Endothelial cell (in vitro differentiated cells): ENCODE results near the gene ADTRP. TPM values are rescaled to one million over a fixed set of nuclear protein-coding genes. Genes with fewer than 3 reads are reported as not detected.

Experiments
- DNase-seq: peaks from one replicate; pipeline ENCODE4 v3.0.0; 2021; ENCODE audit warnings: low spot score
- H3K27ac Mint-ChIP-seq: one replicate; pipeline ENCODE4 v1.8.0; 2021; ENCODE audit warnings: mixed read lengths, inconsistent platforms; ENCODE audit not compliant: unreplicated experiment
- H3K27me3 Mint-ChIP-seq: one replicate; pipeline ENCODE4 v1.8.0; 2021; ENCODE audit warnings: mild to moderate bottlenecking, moderate library complexity, mixed read lengths, inconsistent platforms; ENCODE audit not compliant: unreplicated experiment
- H3K36me3 Mint-ChIP-seq: one replicate; pipeline ENCODE4 v1.8.0; 2021; ENCODE audit warnings: mild to moderate bottlenecking, low read depth, mixed read lengths, inconsistent platforms; ENCODE audit not compliant: unreplicated experiment
- H3K4me1 Mint-ChIP-seq: one replicate; pipeline ENCODE4 v1.8.0; 2021; ENCODE audit warnings: mild to moderate bottlenecking, mixed read lengths, inconsistent platforms; ENCODE audit not compliant: unreplicated experiment
- H3K4me3 Mint-ChIP-seq: one replicate; pipeline ENCODE4 v1.8.0; 2021; ENCODE audit warnings: mild to moderate bottlenecking, mixed read lengths, inconsistent platforms; ENCODE audit not compliant: unreplicated experiment
- H3K9me3 Mint-ChIP-seq: one replicate; pipeline ENCODE4 v1.8.0; 2021; ENCODE audit warnings: mixed read lengths, inconsistent platforms; ENCODE audit not compliant: unreplicated experiment
- CTCF ChIP-seq: fragments of 200-600 bp; sonication (generic); IDR thresholded peaks from one replicate; pipeline ENCODE4 v1.5.0; 2021; ENCODE audit warnings: antibody characterized with exemption; ENCODE audit not compliant: unreplicated experiment
- total RNA-seq: library from RNA; stranded (reverse); fragmentation: NEBNext Ultra II Directional; extraction: Animal tissue kit (Norgen Biotek cat#: 25700); gene quantifications from one replicate; pipeline ENCODE4 v1.2.1, GENCODE V29; 2021; ENCODE audit not compliant: unreplicated experiment

ADTRP gene
- total RNA-seq, 1 donor from 2014 or later, result not detected

DNA sequence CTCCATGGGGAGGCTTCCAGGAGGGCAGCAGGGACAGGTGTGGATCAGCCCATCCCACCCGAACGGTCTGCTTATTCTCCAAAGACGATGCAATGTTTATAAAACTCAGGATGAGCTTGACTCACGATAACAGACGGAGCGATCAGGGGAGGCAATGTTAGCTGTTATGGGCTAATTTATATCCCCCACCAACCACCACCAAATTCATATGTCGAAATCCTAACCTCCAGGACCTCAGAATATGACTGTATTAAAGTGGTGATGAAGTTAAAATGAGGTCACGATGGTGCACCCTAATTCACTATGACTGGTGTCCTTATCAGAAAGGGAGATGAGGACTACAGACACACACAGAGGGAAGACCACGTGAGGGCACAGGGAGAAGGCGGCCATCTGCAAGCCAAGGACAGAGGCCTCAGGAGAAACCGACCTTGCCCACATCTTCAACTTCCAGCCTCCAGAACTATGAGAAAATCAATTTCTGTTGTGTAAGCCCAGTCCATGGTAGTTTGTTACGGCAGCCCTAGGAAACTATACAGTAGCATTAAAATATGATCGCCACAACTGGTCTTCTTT, 7.0 kb downstream of the ADTRP start:
- no peaks in the 10 kb centered on the region for H3K36me3 Mint-ChIP-seq
- no peak for TF ChIP-seq CTCF
- peaks cover 1% of the 10 kb centered on the region for H3K27me3 Mint-ChIP-seq
- no peak overlapping the region for H3K27ac Mint-ChIP-seq
- no peaks in the 10 kb centered on the region for H3K9me3 Mint-ChIP-seq
- H3K4me1 Mint-ChIP-seq, result peaks cover 6% of the 10 kb centered on the region
- no peak for DNase-seq
- H3K4me3 Mint-ChIP-seq, result no peak overlapping the region

DNA sequence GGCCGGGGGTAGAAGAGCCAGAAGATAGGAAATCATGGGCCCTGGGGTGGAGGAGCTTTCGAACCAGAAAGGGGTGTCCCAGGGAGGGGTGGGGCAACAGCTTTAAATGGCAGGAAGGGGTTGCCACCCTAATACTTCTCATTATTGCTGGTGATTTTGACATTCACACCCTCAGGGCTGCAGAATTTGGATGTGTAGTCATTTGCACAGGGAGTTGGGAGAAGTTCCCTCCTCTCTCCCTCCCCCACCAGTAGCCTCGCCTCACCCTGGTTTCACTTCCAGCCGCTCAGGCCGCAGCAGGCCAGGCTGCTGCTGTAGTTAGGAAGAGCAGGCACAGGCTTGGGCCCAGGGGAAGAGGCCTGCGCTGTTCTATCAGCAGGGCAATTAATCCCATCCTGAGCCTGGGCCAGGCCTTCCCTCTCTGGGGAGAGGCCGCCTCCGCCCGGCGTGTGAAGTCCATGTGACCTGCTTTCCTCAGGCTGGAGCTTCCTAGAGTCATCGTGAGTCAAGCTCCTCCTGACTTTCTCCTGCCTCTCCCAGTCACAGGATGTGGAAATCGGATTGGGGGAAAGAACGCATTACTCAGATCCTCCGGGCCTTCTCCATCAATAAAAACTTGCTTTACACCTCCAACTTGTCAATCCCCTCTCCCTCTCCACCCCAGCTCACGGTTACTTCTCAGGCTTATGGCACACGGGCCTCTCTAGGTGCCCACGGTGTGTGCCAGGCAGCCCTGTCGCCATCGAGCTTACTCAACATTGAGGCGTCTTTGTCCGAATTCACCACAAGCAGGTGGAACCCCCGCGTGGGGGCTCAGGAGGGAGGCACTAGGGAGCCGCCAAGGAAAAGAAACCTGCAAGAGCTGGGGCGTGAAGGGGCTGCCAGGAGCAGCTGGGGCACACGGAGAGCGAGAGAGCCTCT, 7.8 kb downstream of the ADTRP start:
- H3K27ac Mint-ChIP-seq, result no peak overlapping the region
- peaks cover 1% of the 10 kb centered on the region for H3K27me3 Mint-ChIP-seq
- H3K4me3 Mint-ChIP-seq, result no peak overlapping the region
- H3K9me3 Mint-ChIP-seq, result no peaks in the 10 kb centered on the region
- TF ChIP-seq CTCF, result no peak
- H3K36me3 Mint-ChIP-seq, result no peaks in the 10 kb centered on the region
- DNase-seq, result no peak
- H3K4me1 Mint-ChIP-seq, result peaks cover 6% of the 10 kb centered on the region

GRCh38 chr6:11769811-11770545, 8.6 kb downstream of the ADTRP start:
- Mint-ChIP-seq H3K27me3 (peaks cover 1% of the 10 kb centered on the region), H3K27ac (no peak overlapping the region), H3K4me1 (peaks cover 6% of the 10 kb centered on the region), H3K4me3 (no peak overlapping the region), H3K36me3 (no peaks in the 10 kb centered on the region), H3K9me3 (no peaks in the 10 kb centered on the region)
- DNase-seq, result no peak
- TF ChIP-seq CTCF, result no peak

DNA sequence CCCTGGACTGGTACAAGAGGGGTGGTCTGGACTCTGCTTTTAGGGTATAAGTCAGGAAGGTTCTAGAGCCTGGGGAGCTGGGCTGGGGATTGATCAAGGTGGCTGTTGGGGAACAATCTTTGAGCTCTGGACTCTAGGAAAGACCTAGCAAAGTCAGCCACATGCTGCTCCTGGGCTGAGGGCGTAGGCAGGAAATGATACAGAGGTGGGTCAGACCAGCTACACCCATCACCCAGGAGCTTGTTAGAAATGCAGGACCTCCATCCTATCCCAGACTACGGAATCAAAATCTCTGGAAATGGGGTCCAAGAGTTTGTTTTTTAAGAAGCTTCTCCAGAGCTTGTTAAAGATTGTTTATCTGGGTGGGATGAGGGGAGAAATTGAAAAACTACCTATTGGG, 9.4 kb downstream of the ADTRP start:
- Mint-ChIP-seq H3K27ac (no peak overlapping the region), H3K4me3 (no peak overlapping the region)

More for the DNA sequence above, 9.4 kb downstream of the ADTRP start:
- H3K36me3 Mint-ChIP-seq, result no peaks in the 10 kb centered on the region
- H3K27me3 Mint-ChIP-seq, result peaks cover 1% of the 10 kb centered on the region
- H3K4me1 Mint-ChIP-seq, result peaks cover 6% of the 10 kb centered on the region
- TF ChIP-seq CTCF, result no peak
- no peaks in the 10 kb centered on the region for H3K9me3 Mint-ChIP-seq
- DNase-seq, result no peak
